Upper lobe of left lung (tissue), 6 donors: Measurements from ENCODE around the gene ADAMTS4. TPM values are rescaled to one million over a fixed set of nuclear protein-coding genes. Genes with fewer than 3 reads are reported as not detected.
"Not testable (repeated sequence)": the region's sequence is repeated elsewhere in the genome, so short reads cannot be mapped to it uniquely, and the experiment has no call there.

Experiments
- ATAC-seq, 2 donors: fragments of 200-7000 bp; cut with Tn5 transposase; one replicate each; pipeline ENCODE4 v1.9.1; 2022; ENCODE audit warnings: mild to moderate bottlenecking in 2 of 2, moderate library complexity in 2 of 2; ENCODE audit not compliant: low FRiP score in 2 of 2
- DNase-seq, 2 donors: peaks; one replicate each; pipeline ENCODE4 v3.0.0-alpha.2; 2019 to 2020
- H3K27ac ChIP-seq, 4 donors: fragments of 200-600 bp; sonication (generic); one replicate each; pipeline ENCODE4 v1.5.1; 2016 to 2019
- H3K27me3 ChIP-seq, 4 donors: fragments of 200-600 bp; sonication (generic); one replicate each; pipeline ENCODE4 v1.5.1; 2017 to 2019
- H3K36me3 ChIP-seq, 4 donors: fragments of 200-600 bp; sonication (generic); one replicate each; pipeline ENCODE4 v1.5.1; 2016 to 2019
- H3K4me1 ChIP-seq, 4 donors: fragments of 200-600 bp; sonication (generic); one replicate each; pipeline ENCODE4 v1.5.1; 2018 to 2019
- H3K4me3 ChIP-seq, 4 donors: fragments of 200-600 bp; sonication (generic); one replicate each; pipeline ENCODE4 v1.5.1; 2017 to 2019; ENCODE audit warnings: mild to moderate bottlenecking in 2 of 4, moderate library complexity in 1 of 4
- H3K9me3 ChIP-seq, 4 donors: fragments of 200-600 bp; sonication (generic); one replicate each; pipeline ENCODE4 v1.5.1; 2018 to 2019
- EP300 ChIP-seq, 4 donors: sonication (generic); formaldehyde crosslinking; IDR thresholded peaks; one replicate each; pipeline ENCODE4 v1.5.1; 2017; ENCODE audit warnings: antibody characterized with exemption in 4 of 4, control low read depth in 2 of 4
- POLR2A ChIP-seq, 4 donors: fragments of 450-650 bp; IDR thresholded peaks; one replicate each; pipeline ENCODE4 v1.5.1; 2016 to 2017; ENCODE audit warnings: antibody characterized with exemption in 4 of 4, mild to moderate bottlenecking in 2 of 4
- POLR2AphosphoS5 ChIP-seq, 2 donors: sonication (generic); formaldehyde crosslinking; IDR thresholded peaks; one replicate each; pipeline ENCODE4 v1.5.1; 2017; ENCODE audit warnings: antibody characterized with exemption in 2 of 2
- WGBS, 2 donors: methylation state at CpG; one replicate each; pipeline ENCODE4 v1.1.5; 2017 to 2018; 5-methylcytosine and 5-hydroxymethylcytosine counted together
- total RNA-seq, 6 donors: library from RNA; depleted of rRNA in 4 of 6; stranded (reverse); fragments of >200 nt in 4 of 6; gene quantifications; one replicate each; pipeline versions ENCODE4 v1.1.0 to v1.2.1, GENCODE V29; 2016 to 2021
- TF ChIP-seq, protein P1 (sequence below), 6 experiments: fragments of 450-650 bp in 4 of 6; fragments of 200-600 bp in 2 of 6; sonication (generic) in 2 of 6; IDR thresholded peaks; one replicate each; pipeline ENCODE4 v1.5.1; 2016 to 2019; ENCODE audit warnings: antibody characterized with exemption in 6 of 6
- donor health status: DM: no; HTN: no; CAD: no; lungs with moderate emphysema.
- donor health status: DM: no; HTN: yes; CAD: no; lungs with severe emphysema.

Gene ADAMTS4
- total RNA-seq, 6 donors from 2014 or later: 0.91 to 18.6 (median 3.0) TPM

GRCh38 chr1:161225534-161226319 lies 26.9 kb upstream of the ADAMTS4 start, which contains the start of gene TOMM40L:
TSS of gene TOMM40L (plus strand) at chr1:161226060. CDS start at chr1:161226490, 430 bp downstream.
- Histone ChIP-seq H3K4me3 (peak within 1 kb of the TSS; percentile 60 to 75 (median 68)), H3K27ac (peak within 1 kb of the TSS in 3 of 4 donors; percentile 54 to 80 (median 80))
- 6 to 8% methylated on average over 16 of the region's 16 CpGs for WGBS, 2 donors

GRCh38 chr1:161225178-161225533 lies 26.3 kb upstream of the ADAMTS4 start:
- no peaks in the 10 kb centered on the region for H3K27me3 ChIP-seq
- ATAC-seq (peak in 1 of 2 donors; percentile 1), DNase-seq (no peak)
- TF ChIP-seq POLR2A (IDR thresholded peaks at IDR 0.05) (no peak), EP300 (IDR thresholded peaks at IDR 0.05) (peak in 1 of 4 donors; percentile 13)
- peak overlapping the region in 3 of 4 donors; percentile 36 to 76 (median 54) for H3K27ac ChIP-seq
- H3K9me3 ChIP-seq: no peaks in the 10 kb centered on the region
- WGBS, 2 donors: 74 to 77% methylated on average over 7 of the region's 7 CpGs
- H3K4me1 ChIP-seq: peaks cover 13 to 29% (median 26%) of the 10 kb centered on the region in 4 donors
- no peak overlapping the region for H3K4me3 ChIP-seq
- H3K36me3 ChIP-seq: peaks cover 4 to 22% (median 22%) of the 10 kb centered on the region in 4 donors

More at GRCh38 chr1:161225534-161226319, 26.9 kb upstream of the ADAMTS4 start, which contains the start of gene TOMM40L:
- H3K9me3 ChIP-seq: no peaks in the 10 kb centered on the region
- peak in 1 of 2 donors; percentile 96 for DNase-seq
- H3K4me1 ChIP-seq: peaks cover 13 to 29% (median 26%) of the 10 kb centered on the region in 4 donors
- no peaks in the 10 kb centered on the region for H3K27me3 ChIP-seq
- peaks cover 4 to 27% (median 24%) of the 10 kb centered on the region in 4 donors for H3K36me3 ChIP-seq
- peak; percentile 35 to 48 for TF ChIP-seq POLR2AphosphoS5 (IDR thresholded peaks at IDR 0.05)
- TF ChIP-seq EP300 (IDR thresholded peaks at IDR 0.05): no peak
- TF ChIP-seq POLR2A (IDR thresholded peaks at IDR 0.05): peak in 1 of 4 donors; percentile 33
- TF ChIP-seq, protein P1, sequence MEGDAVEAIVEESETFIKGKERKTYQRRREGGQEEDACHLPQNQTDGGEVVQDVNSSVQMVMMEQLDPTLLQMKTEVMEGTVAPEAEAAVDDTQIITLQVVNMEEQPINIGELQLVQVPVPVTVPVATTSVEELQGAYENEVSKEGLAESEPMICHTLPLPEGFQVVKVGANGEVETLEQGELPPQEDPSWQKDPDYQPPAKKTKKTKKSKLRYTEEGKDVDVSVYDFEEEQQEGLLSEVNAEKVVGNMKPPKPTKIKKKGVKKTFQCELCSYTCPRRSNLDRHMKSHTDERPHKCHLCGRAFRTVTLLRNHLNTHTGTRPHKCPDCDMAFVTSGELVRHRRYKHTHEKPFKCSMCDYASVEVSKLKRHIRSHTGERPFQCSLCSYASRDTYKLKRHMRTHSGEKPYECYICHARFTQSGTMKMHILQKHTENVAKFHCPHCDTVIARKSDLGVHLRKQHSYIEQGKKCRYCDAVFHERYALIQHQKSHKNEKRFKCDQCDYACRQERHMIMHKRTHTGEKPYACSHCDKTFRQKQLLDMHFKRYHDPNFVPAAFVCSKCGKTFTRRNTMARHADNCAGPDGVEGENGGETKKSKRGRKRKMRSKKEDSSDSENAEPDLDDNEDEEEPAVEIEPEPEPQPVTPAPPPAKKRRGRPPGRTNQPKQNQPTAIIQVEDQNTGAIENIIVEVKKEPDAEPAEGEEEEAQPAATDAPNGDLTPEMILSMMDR (IDR thresholded peaks at IDR 0.05): peak; percentile 36 to 64 (median 57)
- peak; percentile 95 to 96 for ATAC-seq

DNA sequence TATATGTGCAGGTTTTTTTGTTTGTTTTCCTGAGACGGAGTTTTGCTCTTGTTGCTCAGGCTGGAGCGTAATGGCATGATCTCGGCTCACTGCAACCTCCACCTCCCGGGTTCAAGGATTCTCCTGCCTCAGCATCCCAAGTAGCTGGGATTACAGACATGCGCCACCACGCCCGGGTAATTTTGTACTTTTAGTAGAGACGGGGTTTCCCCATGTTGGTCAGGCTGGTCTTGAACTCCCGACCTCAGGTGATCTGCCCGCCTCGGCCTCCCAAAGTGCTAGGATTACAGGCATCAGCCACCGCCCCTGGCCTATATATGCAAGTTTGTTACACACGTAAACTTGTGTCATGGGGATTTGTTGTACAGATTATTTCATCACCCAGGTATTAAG lies 25.8 kb upstream of the ADAMTS4 start:
- H3K27ac ChIP-seq, DNase-seq, H3K9me3 ChIP-seq, H3K27me3 ChIP-seq, ATAC-seq, H3K4me3 ChIP-seq: not testable (repeated sequence)
- Histone ChIP-seq H3K4me1 (peaks cover 13 to 29% (median 26%) of the 10 kb centered on the region in 4 donors), H3K36me3 (peaks cover 4 to 18% (median 17%) of the 10 kb centered on the region in 4 donors)
- WGBS, 2 donors: 89% methylated on average over 10 to 13 of the region's 13 CpGs

DNA sequence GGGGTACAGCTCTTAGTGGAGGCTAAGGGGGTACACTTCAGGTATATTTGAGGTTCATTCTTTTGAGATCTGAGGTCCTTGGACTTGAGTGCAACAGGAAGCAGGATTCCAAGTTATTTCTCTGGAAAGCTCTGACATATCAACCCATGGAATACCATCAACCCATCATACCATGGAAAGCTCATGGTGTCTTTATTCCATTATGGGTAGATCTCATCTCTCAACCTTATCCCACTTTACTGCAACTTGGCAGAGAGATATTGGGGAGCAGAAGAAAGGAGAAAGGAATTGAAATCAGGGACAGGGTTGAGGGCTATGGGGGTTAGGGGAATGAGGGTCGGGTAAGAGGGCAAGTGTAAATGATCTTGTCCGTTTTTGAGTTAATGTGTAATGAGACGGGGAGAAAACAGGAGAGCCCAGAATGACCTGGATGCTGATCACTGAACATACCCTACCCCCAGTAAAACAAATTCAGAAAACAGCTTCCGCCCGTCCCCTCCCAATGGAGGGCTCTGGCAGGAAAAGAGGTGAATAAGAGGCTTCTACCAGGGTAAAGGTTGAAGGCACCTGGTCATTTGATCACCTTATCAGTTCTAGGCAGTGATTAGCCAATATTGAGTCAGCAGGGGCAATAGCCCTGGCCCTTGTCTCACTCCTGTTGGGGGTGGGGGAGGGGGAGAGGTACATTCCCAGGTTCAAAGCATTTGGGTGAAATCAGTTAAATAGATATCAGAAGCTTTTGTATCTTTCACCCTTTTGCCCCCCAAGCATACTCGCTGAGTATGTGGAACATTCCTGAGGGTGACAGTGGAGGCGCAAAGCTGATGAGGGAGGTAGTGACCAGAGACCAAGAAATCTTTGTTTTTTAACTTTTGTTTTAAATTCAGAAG lies 25.2 kb upstream of the ADAMTS4 start:
- no peak for ATAC-seq
- H3K27ac ChIP-seq: no peak overlapping the region

More for the DNA sequence above, 25.2 kb upstream of the ADAMTS4 start:
- H3K27me3 ChIP-seq: no peaks in the 10 kb centered on the region
- no peaks in the 10 kb centered on the region for H3K9me3 ChIP-seq
- no peak overlapping the region for H3K4me3 ChIP-seq
- peaks cover 4 to 11% (median 10%) of the 10 kb centered on the region in 4 donors for H3K36me3 ChIP-seq
- no peak for DNase-seq
- TF ChIP-seq, protein P1 (IDR thresholded peaks at IDR 0.05): no peak
- TF ChIP-seq POLR2A (IDR thresholded peaks at IDR 0.05) (no peak), POLR2AphosphoS5 (IDR thresholded peaks at IDR 0.05) (no peak), EP300 (IDR thresholded peaks at IDR 0.05) (no peak)
- WGBS, 2 donors: 86 to 89% methylated on average over 7 of the region's 7 CpGs
- peaks cover 13 to 29% (median 26%) of the 10 kb centered on the region in 4 donors for H3K4me1 ChIP-seq
